GM21576 (cell line): ENCODE data around the gene STK4.

Source experiments
- ATAC-seq: cut with Tn5 transposase; IDR thresholded peaks from one replicate; pipeline ENCODE4 v1.9.1; 2021; ENCODE audit warnings: mild to moderate bottlenecking, moderate library complexity; ENCODE audit not compliant: unreplicated experiment

Gene STK4

GRCh38 chr20:44952731-44953130, 13.6 kb upstream of the STK4 start:
- ATAC-seq: no peak

GRCh38 chr20:44954211-44954610, 12.1 kb upstream of the STK4 start:
- no peak for ATAC-seq

DNA sequence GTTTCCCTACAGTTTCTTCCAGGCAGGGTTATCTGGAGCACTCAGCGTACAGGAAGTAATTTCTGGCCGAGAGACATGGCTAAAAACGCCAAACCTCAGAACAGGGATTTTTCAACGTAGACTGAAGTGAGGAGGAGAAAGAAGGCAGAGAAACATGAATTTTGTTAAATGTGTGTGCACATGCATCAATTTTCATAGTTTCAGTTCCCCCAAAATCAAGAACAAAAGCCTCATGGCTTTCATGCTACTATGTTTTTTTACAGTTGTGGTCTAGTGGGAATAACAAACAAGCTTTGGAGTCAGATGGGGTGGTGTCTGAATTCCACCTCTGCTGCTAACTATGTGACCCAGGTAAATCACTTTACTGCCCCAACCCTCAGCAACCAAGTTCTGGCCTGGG, 11.0 kb upstream of the STK4 start:
- ATAC-seq: no peak

- no peak for ATAC-seq
These were observed 9.9 kb upstream of the STK4 start for GRCh38 chr20:44956410-44956809.

DNA sequence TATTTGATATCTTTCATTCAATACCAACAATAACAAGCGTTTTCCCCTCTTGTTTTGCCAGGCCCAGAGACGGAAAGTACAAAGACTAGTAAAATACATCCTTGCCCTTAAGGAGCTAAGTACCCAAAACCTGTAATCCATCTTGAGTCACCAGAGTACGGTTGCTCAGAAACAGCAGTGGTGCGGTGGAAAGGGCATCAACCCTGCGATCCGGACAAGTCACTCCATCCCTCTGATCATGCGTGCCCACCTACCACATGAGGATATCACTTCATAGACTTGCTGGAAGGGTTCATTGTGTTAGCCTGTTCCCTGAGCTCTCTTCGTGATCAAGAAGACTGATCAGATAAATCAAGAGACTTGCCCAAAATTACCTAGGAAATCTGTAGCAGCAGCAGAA, 8.0 kb upstream of the STK4 start:
- no peak for ATAC-seq

DNA sequence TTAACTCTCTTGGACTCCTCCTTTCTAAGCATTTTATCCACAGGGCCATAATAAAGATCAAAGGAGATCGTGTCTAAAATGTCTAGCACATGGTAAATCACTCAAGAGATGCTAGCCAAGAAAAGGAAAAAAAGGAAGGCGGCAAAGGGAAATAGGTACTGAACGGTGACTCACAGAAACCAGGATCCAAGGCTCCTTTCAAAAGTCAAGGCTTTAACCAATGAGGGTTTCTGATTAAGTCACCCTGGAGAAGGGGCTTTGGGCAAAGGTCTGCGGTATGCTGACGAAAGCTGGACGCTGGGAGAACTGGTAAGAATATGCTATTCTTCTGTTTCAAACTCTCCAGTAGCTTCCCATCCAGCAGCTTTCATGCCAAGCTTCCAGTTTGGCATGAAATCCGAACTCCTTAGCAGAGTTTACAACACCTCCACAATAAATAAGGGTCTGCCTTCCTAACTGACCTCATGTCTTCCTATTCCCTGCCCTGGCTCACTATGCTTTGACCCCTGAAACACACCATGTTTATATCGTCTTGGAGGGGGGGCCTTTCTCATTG, 7.2 kb upstream of the STK4 start:
- ATAC-seq: no peak

DNA sequence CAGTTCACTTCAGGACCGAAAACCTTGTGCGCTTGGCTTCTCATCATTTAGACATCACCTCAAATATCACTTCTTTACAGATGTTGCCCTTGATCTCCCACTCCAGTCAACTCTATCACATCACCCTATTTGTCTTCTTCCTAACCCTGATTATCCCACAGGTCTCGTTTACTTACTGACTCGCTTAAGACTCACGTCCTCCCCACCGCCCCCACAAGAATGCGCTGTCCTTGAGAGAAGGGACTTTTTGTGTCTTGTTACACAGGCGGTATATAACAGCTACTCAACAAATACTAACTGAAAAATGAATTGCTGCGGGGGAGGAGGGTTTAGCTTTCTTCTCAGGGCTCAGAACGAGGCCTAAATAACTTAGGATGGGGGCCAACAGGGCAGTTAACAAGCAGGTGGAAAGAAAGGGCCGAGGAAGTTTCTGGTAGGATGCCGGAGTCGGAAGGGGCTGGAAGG, 6.6 kb upstream of the STK4 start:
- peak; percentile 16 for ATAC-seq

DNA sequence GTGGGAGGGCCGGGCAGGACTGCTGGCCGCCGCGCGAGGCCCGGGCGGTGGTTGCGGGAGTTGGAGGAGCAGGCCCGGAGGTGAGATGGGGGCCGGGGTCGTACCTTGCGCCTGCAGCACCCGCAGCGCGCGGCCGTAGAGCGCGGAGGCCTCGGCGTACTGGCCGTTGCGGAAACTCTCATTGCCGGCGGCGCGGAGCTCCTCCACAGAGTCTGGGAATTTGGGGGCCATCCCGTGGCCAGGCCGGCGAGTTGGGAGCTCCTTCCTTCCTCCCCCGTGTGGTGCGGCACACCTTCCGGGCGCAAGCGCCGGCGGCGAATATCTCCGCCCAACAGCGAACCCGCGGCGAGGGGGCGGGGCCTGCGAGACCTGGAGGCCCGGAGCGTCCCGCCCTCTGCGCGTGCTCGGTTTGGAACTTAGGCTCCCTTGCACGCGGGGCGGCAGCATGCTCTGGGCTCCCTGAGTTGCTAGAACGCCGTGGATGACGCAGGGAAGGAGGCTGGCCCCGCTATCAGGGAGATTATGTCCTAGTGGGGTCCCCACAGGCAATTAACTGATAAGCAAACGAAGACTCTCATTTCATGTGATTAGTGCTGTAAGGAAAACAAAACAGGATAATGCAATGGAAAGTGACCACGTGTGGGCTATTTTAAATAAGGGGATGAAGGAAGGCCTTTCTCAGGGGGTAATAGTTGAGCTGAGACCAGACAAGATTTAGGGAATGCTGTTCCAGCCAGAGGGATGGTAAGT, 6.0 kb upstream of the STK4 start, which contains the start of gene TOMM34:
TOMM34 (minus strand) TSS at position 295 of the 750 bp plus-strand sequence; CDS start at position 231, 64 bp downstream.
- peak; percentile 85 for ATAC-seq

- no peak for ATAC-seq
These were observed 5.1 kb upstream of the STK4 start for GRCh38 chr20:44961011-44961869.

DNA sequence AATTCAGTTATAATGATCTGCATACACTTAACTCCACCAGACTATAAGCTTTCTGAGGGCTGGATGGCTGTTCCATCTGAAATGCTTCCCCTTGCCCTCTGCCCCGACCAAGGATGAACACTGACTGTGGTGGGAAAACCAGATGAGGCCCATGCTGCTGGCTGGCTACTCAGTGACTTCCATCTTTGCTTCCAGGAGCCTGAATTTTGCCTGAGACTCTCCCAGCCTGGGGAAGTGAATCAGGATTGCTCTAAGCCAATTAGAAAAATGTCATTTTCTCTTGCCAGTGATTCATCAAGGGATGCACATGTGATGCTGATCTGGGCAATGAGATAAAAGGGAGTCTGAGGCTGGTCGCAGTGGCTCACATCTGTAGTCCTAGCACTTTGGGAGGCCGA, 4.4 kb upstream of the STK4 start:
- no peak for ATAC-seq

DNA sequence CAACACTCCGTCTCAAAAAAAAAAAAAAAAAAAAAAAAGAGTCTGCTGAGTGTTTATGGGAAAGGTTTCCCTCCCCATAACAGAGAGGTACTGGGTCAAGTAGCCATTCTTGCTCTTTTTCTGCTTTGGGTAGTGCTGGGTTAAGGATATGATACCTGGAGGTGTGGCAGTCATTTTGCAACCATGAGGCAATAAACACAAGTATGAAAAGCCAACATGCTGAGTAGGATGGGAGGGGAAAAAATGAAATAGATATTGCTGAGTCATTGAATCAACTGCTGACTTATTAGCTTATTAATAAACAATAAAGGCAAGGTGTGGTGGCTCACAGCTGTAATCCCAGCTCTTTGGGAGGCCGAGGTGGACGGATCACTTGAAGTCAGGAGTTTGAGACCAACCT, 3.8 kb upstream of the STK4 start:
- no peak for ATAC-seq

GRCh38 chr20:44963325-44964215, 2.7 kb upstream of the STK4 start:
- ATAC-seq: no peak

- no peak for ATAC-seq
These were observed 672 bp upstream of the STK4 start for GRCh38 chr20:44965651-44966029.

DNA sequence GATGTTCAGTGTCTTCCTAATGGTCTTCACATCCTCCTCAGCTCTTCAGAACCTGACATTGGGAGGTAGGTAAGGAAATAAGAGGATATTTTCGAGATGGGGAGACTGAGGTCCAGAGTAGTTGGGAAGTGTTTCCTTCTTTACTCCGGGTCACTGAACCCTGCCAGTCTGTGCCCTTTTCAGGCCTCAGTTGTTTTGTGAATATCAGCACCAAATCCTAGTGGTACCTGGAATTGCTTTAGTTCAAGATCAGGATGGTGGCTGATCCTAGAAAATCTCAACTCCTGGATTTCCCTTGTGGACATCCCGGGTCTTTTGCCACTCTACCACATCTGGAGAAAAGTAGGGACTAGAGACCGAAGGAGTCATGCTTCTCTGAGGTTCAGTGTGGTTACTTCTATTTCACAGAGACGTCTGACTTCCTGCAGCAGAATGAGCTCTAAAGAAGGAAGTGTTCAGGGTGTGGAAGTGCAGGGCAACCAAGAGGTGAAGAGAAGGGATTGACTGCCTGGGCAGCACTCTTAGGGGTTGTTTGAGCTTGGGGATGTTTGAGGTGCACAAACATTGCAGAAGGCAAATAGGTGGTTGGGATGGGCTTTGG, 995 bp downstream of the STK4 start:
- no peak for ATAC-seq

DNA sequence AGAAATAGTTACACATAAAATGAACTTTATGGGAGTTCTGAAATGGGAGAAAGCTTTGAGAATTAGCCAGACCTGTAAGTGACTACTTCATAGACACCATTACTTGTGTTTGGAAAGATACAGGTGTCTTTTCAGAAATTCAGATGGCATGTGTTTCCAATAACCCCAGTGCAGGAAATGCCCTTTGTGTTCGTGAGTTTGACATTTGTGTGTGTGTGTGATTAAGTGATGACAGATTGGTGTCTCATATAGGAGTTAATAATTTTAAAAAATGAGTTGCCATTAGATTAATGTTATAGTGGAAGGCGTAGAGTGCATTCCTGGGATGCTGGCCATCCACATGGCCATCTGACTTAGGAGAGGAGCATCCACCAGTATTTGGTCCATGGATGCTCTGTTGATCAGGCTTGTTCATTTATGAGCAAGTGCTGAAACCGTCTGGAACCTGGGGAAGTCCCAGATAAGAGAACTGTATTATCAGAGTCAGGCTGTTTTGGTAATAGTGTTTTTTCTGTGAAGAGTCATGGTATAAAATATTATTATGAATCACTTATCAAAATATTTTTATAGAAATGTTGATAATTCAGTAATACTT, 3.1 kb downstream of the STK4 start:
- no peak for ATAC-seq

DNA sequence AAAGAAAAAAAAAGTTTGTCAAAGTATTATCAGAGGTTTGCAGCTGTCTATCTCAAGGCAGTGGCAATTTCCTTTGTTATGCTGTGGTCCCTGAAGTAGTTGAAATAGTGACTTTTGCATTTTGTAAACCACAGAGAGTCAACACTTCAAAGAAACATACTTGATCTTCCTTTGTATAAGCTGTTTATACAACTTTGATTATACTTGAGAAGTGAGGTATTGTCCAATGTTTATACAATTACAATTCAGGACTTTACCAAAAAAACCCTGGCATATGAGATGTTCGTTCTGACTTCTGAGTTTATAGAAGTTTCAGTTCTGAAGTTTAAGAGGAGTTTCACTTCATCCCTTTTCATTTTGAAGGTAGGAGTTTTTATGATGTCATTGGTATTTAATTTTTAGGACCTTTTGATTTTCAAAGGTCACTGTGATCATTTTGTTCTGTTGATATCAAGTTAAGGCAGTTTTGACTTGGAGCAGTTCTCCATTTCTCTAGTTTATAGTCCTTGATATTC, 4.0 kb downstream of the STK4 start:
- ATAC-seq: no peak

- no peak for ATAC-seq
These were observed 6.7 kb downstream of the STK4 start for GRCh38 chr20:44973053-44973452.

- ATAC-seq: no peak
These were observed 10.4 kb downstream of the STK4 start for GRCh38 chr20:44976698-44977097.

DNA sequence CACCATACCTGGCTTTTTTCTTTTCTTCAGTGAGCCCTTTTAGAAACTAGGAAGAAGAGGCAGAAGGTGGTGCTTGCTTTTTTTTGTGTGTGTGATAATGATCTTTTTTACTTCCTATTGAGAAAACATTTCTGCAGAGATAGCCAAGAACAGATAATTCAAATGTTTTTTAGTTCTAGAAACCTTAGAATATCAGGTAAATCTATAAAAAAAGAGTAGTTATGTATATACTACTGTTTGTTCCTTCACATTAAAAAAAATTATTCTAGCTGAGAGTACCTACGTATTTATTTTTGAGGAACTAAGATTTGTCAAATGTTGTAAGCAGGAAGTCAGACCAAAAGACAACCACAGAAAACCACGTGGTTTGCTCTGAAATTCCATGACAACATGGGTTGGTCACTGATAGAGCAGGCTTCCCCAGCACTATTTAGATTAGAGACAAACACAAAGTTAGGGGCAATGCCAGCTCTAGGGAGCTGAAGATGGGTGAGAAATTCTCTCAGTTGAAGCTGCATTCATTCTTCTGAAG, 12.8 kb downstream of the STK4 start:
- peak; percentile 95 for ATAC-seq
